Measurements from ENCODE around the gene CTAGE9.

Gene CTAGE9

DNA sequence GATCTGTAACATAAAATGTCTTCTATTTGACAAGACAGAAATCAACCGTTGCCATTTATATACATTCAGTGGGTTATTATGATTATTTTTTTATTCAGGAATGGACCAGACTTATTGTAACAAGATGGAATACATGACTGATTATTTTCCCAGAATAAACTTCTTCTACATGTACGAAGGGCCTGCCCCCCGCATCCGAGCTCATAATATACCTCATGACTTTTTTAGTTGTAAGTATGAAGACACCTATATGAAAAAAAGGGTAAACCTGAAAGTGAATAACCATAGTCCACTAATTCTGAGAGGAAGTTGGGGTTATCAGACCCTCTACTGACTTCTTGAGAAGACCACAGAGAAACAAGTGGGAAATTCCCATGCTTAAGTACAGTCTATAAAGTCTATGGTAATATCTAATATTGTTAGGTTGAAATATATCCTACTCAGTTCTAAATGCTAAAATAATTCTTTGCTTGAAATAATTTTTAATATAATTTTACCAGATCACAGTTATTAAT lies 25.5 kb downstream of the CTAGE9 start:
- TF ChIP-seq, protein P1, sequence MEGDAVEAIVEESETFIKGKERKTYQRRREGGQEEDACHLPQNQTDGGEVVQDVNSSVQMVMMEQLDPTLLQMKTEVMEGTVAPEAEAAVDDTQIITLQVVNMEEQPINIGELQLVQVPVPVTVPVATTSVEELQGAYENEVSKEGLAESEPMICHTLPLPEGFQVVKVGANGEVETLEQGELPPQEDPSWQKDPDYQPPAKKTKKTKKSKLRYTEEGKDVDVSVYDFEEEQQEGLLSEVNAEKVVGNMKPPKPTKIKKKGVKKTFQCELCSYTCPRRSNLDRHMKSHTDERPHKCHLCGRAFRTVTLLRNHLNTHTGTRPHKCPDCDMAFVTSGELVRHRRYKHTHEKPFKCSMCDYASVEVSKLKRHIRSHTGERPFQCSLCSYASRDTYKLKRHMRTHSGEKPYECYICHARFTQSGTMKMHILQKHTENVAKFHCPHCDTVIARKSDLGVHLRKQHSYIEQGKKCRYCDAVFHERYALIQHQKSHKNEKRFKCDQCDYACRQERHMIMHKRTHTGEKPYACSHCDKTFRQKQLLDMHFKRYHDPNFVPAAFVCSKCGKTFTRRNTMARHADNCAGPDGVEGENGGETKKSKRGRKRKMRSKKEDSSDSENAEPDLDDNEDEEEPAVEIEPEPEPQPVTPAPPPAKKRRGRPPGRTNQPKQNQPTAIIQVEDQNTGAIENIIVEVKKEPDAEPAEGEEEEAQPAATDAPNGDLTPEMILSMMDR (IDR thresholded peaks at IDR 0.05; ENCODE audit: control insufficient read depth, extremely low read depth, insufficient read depth), result no peak
- DNase-seq (ENCODE audit: low read depth), result no peak
- H3K4me3 ChIP-seq (ENCODE audit: low read depth, low read length), result no peak overlapping the region

DNA sequence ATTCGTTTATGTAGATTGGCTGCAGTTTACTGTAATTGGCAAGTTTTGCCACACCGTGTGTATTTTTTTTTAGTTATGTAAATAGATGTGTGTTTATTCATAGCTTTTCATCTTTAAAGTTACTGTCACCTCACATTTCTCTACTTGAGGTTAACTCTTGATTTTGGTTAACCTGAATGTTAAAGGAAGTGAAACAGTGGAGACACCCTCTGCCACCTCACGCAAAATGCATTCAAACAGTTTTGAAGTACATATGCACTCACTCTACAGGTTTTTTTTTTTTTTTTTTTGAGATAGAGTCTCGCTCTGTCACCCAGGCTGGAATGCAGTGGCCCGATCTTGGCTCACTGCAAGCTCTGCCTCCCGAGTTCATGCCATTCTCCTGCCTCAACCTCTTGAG lies 27.3 kb downstream of the CTAGE9 start:
- no peak overlapping the region for H3K4me3 ChIP-seq (ENCODE audit: low read depth, low read length)
- DNase-seq (ENCODE audit: low read depth), result peak; percentile 18
- TF ChIP-seq, protein P1 (IDR thresholded peaks at IDR 0.05; ENCODE audit: control insufficient read depth, extremely low read depth, insufficient read depth), result no peak

GRCh38 chr6:131682442-131682841 lies 28.4 kb downstream of the CTAGE9 start:
- TF ChIP-seq, protein P1 (IDR thresholded peaks at IDR 0.05; ENCODE audit: control insufficient read depth, extremely low read depth, insufficient read depth), result no peak
- DNase-seq (ENCODE audit: low read depth), result peak; percentile 97
- no peak overlapping the region for H3K4me3 ChIP-seq (ENCODE audit: low read depth, low read length)

GRCh38 chr6:131681585-131681984 lies 29.2 kb downstream of the CTAGE9 start:
- no peak for DNase-seq (ENCODE audit: low read depth)
- no peak overlapping the region for H3K4me3 ChIP-seq (ENCODE audit: low read depth, low read length)
- TF ChIP-seq, protein P1 (IDR thresholded peaks at IDR 0.05; ENCODE audit: control insufficient read depth, extremely low read depth, insufficient read depth), result no peak

DNA sequence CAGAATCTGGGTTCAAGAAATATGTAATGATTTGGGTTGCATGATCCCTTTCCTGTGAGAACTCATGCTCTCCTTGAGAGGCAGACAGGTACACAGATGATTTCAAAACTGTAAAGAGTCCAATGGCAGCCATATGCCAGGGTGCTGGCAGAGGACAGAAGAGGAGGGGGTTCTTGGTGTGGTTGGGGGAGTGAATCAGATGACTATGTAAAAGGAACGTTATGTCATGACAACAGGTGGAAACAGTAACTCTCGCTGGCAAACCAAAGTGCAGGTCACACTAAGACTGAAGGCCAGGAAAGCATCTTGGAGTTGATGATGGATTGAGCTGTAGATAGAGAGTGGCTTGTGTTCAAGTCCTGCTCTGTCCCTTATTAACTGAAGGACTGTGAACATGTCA lies 29.9 kb downstream of the CTAGE9 start:
- TF ChIP-seq, protein P1 (IDR thresholded peaks at IDR 0.05; ENCODE audit: control insufficient read depth, extremely low read depth, insufficient read depth), result no peak
- no peak overlapping the region for H3K4me3 ChIP-seq (ENCODE audit: low read depth, low read length)
- DNase-seq (ENCODE audit: low read depth), result no peak

GRCh38 chr6:131678442-131678841 lies 32.4 kb downstream of the CTAGE9 start:
- no peak for DNase-seq (ENCODE audit: low read depth)

DNA sequence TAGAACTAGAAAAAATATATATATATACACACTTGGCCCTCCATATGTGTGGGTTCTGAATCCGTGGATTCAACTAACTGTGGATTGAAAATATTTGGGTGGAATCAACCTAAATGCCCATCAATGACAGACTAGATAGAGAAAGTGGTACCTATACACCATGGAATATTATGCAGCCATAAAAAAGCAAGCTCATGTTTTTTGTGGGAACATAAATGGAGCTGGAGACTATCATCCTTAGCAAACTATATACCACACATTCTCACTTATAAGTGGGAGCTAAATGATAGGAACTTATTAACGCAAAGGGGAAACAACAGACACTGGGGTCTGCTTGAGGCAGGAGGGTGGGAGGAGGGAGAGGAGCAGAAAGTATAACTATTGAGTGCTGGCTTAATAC lies 37.6 kb downstream of the CTAGE9 start:
- DNase-seq (ENCODE audit: low read depth), result no peak
- TF ChIP-seq, protein P1 (IDR thresholded peaks at IDR 0.05; ENCODE audit: control insufficient read depth, extremely low read depth, insufficient read depth), result no peak
- H3K4me3 ChIP-seq (ENCODE audit: low read depth, low read length), result no peak overlapping the region

More at GRCh38 chr6:131678442-131678841, 32.4 kb downstream of the CTAGE9 start:
- TF ChIP-seq, protein P1 (IDR thresholded peaks at IDR 0.05; ENCODE audit: control insufficient read depth, extremely low read depth, insufficient read depth), result no peak
- no peak overlapping the region for H3K4me3 ChIP-seq (ENCODE audit: low read depth, low read length)
